Type B pancreatic cell (in vitro differentiated cells): ENCODE measurements around the gene CIRBP. TPM values are rescaled to one million over a fixed set of nuclear protein-coding genes. Genes with fewer than 3 reads are reported as not detected.

Experiments
- DNase-seq: peaks from one replicate; pipeline ENCODE4 v3.0.0; 2021; ENCODE audit warnings: mixed read lengths; ENCODE audit not compliant: unreplicated experiment; ENCODE audit errors: extremely low spot score
- H3K27ac Mint-ChIP-seq: 2 replicates; pipeline ENCODE4 v1.8.0; 2021; ENCODE audit warnings: mild to moderate bottlenecking, mixed read lengths
- H3K27me3 Mint-ChIP-seq: 2 replicates; pipeline ENCODE4 v1.8.0; 2021; ENCODE audit warnings: mixed read lengths
- H3K36me3 Mint-ChIP-seq: 2 replicates; pipeline ENCODE4 v1.8.0; 2021; ENCODE audit warnings: mixed read lengths
- H3K4me1 Mint-ChIP-seq: one replicate; pipeline ENCODE4 v1.8.0; 2021; ENCODE audit warnings: mixed read lengths; ENCODE audit not compliant: unreplicated experiment
- H3K4me3 Mint-ChIP-seq: 2 replicates; pipeline ENCODE4 v1.8.0; 2021; ENCODE audit warnings: mild to moderate bottlenecking, mixed read lengths
- H3K9me3 Mint-ChIP-seq: 2 replicates; pipeline ENCODE4 v1.8.0; 2021; ENCODE audit warnings: mixed read lengths
- CTCF ChIP-seq: fragments of 200-600 bp; sonication (generic); conservative IDR thresholded peaks from 2 replicates; pipeline ENCODE4 v1.5.0; 2021; ENCODE audit warnings: antibody characterized with exemption, mild to moderate bottlenecking
- total RNA-seq: library from RNA; stranded (reverse); gene quantifications from 2 replicates; pipeline ENCODE4 v1.2.1, GENCODE V29; 2021; ENCODE audit warnings: low replicate concordance

Gene CIRBP
- total RNA-seq, 1 donor from 2014 or later: 421 TPM

- Mint-ChIP-seq H3K4me3 (no peak overlapping the region), H3K4me1 (no peaks in the 10 kb centered on the region), H3K27ac (no peak overlapping the region), H3K27me3 (no peaks in the 10 kb centered on the region), H3K9me3 (no peaks in the 10 kb centered on the region), H3K36me3 (no peaks in the 10 kb centered on the region)
- TF ChIP-seq CTCF: no peak
- no peak for DNase-seq
Measured at GRCh38 chr19:1307755-1308303, 38.7 kb downstream of the CIRBP start.

- H3K27ac Mint-ChIP-seq: no peak overlapping the region
- DNase-seq: no peak
- H3K9me3 Mint-ChIP-seq: no peaks in the 10 kb centered on the region
- no peak for TF ChIP-seq CTCF
- H3K4me1 Mint-ChIP-seq: no peaks in the 10 kb centered on the region
- no peaks in the 10 kb centered on the region for H3K36me3 Mint-ChIP-seq
- no peaks in the 10 kb centered on the region for H3K27me3 Mint-ChIP-seq
- no peak overlapping the region for H3K4me3 Mint-ChIP-seq
Measured at GRCh38 chr19:1308718-1309117, 39.6 kb downstream of the CIRBP start.

GRCh38 chr19:1309977-1310852 lies 41.1 kb downstream of the CIRBP start:
- no peak overlapping the region for H3K27ac Mint-ChIP-seq
- no peaks in the 10 kb centered on the region for H3K9me3 Mint-ChIP-seq
- H3K4me1 Mint-ChIP-seq: no peaks in the 10 kb centered on the region
- H3K27me3 Mint-ChIP-seq: no peaks in the 10 kb centered on the region
- no peak for TF ChIP-seq CTCF
- DNase-seq: peak; percentile 67
- no peaks in the 10 kb centered on the region for H3K36me3 Mint-ChIP-seq
- no peak overlapping the region for H3K4me3 Mint-ChIP-seq

GRCh38 chr19:1310853-1311180 lies 41.7 kb downstream of the CIRBP start:
- no peak for DNase-seq
- H3K36me3 Mint-ChIP-seq: no peaks in the 10 kb centered on the region
- H3K27me3 Mint-ChIP-seq: no peaks in the 10 kb centered on the region
- no peak overlapping the region for H3K4me3 Mint-ChIP-seq
- H3K9me3 Mint-ChIP-seq: no peaks in the 10 kb centered on the region
- no peak for TF ChIP-seq CTCF
- H3K27ac Mint-ChIP-seq: no peak overlapping the region
- H3K4me1 Mint-ChIP-seq: no peaks in the 10 kb centered on the region

- H3K36me3 Mint-ChIP-seq: no peaks in the 10 kb centered on the region
- H3K4me3 Mint-ChIP-seq: no peak overlapping the region
- no peak for TF ChIP-seq CTCF
- H3K27me3 Mint-ChIP-seq: no peaks in the 10 kb centered on the region
- H3K9me3 Mint-ChIP-seq: no peaks in the 10 kb centered on the region
- DNase-seq: peak; percentile 67
- no peak overlapping the region for H3K27ac Mint-ChIP-seq
- H3K4me1 Mint-ChIP-seq: no peaks in the 10 kb centered on the region
Measured at GRCh38 chr19:1311543-1312091, 42.5 kb downstream of the CIRBP start.
